HG03439 (cell line): ENCODE data around the gene MAPK7.
A peak's percentile ranks its signal among the peaks of the same experiment; 100 is the strongest.

ENCODE experiments used
- ATAC-seq: cut with Tn5 transposase; IDR thresholded peaks from one replicate; pipeline ENCODE4 v1.9.1; 2021; ENCODE audit warnings: mild to moderate bottlenecking, moderate library complexity; ENCODE audit not compliant: unreplicated experiment

MAPK7 gene

DNA sequence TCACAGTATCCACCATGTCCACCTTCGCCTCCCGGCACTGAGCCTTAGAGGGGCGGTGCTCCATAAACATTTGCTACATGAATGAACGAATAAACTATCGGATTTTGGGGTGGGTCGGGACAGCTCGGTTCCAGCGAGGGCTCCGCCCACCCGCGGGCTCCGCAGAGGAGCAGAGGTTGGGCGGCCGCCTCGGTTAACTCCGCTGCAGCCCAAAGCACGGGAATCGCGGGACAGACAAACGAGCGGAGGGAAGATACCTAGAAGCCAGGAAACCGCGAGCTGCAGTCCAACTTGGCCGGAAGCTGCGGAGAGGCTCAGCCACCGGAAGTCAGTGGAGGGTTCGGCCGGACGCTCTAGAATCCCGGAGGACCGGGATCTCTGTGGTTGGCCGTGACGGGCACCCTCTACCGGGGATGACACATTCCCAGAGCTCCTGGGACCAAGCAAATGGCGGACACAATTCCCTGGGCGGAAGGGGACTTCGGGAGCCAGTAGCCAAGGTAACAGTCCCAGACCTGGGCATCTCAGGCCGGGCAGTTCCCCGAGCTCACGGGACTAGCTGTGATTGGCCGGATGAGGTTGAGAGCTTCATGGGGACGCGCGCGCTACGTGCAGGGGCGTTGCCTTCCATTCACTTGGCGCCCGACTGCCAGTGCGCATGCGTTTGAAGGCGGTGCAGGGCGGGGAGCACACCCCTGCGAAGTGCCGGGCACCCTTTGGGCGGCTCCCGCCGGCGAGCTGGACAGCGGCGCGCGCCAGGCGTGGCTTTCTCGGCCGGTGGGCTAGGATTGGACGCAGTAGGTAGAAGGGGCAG lies 489 bp upstream of the MAPK7 start:
- peak; percentile 92 for ATAC-seq

DNA sequence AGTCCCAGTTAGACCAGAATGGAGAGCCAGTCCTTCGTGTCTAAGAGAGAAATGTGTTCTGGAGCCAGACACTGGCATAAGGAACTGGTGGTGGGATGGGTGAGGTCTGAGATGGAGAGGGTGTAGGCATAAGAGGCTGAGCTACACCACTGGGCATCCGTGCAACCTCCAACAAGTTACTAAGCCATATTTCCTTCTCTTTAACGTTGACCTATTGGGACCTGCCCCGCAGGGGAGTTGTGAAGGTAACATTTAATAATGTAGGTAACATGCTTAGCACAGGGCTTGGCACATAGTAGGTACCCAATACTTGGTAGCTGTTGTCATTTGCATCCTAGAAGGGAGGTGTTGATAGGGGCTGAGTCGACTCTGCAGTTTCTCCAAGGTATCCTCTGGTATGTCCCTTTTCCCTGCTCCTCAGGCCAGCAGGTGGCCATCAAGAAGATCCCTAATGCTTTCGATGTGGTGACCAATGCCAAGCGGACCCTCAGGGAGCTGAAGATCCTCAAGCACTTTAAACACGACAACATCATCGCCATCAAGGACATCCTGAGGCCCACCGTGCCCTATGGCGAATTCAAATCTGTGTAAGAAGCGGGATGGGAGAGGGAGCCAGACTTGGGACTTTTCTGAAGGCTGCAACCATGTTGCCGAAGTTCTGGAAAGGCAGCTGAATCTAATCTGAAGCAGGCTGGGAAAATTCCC lies 1.2 kb downstream of the MAPK7 start:
- no peak for ATAC-seq

DNA sequence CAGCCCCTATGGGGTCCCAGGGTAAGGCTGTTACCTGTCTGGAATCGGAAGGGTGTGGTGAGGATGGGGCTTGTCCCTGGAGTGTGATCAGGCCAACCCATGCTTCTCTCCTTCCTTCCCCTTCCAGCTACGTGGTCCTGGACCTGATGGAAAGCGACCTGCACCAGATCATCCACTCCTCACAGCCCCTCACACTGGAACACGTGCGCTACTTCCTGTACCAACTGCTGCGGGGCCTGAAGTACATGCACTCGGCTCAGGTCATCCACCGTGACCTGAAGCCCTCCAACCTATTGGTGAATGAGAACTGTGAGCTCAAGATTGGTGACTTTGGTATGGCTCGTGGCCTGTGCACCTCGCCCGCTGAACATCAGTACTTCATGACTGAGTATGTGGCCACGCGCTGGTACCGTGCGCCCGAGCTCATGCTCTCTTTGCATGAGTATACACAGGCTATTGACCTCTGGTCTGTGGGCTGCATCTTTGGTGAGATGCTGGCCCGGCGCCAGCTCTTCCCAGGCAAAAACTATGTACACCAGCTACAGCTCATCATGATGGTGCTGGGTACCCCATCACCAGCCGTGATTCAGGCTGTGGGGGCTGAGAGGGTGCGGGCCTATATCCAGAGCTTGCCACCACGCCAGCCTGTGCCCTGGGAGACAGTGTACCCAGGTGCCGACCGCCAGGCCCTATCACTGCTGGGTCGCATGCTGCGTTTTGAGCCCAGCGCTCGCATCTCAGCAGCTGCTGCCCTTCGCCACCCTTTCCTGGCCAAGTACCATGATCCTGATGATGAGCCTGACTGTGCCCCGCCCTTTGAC lies 2.4 kb downstream of the MAPK7 start:
- ATAC-seq = no peak

DNA sequence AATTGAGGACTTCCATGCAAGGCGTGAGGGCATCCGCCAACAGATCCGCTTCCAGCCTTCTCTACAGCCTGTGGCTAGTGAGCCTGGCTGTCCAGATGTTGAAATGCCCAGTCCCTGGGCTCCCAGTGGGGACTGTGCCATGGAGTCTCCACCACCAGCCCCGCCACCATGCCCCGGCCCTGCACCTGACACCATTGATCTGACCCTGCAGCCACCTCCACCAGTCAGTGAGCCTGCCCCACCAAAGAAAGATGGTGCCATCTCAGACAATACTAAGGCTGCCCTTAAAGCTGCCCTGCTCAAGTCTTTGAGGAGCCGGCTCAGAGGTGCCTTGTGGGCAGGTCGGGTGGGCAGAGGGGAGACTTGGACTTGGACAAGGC lies 3.1 kb downstream of the MAPK7 start:
- no peak for ATAC-seq

DNA sequence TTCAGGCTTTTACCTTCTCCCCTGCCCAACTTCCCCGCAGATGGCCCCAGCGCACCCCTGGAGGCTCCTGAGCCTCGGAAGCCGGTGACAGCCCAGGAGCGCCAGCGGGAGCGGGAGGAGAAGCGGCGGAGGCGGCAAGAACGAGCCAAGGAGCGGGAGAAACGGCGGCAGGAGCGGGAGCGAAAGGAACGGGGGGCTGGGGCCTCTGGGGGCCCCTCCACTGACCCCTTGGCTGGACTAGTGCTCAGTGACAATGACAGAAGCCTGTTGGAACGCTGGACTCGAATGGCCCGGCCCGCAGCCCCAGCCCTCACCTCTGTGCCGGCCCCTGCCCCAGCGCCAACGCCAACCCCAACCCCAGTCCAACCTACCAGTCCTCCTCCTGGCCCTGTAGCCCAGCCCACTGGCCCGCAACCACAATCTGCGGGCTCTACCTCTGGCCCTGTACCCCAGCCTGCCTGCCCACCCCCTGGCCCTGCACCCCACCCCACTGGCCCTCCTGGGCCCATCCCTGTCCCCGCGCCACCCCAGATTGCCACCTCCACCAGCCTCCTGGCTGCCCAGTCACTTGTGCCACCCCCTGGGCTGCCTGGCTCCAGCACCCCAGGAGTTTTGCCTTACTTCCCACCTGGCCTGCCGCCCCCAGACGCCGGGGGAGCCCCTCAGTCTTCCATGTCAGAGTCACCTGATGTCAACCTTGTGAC lies 3.6 kb downstream of the MAPK7 start:
- no peak for ATAC-seq

DNA sequence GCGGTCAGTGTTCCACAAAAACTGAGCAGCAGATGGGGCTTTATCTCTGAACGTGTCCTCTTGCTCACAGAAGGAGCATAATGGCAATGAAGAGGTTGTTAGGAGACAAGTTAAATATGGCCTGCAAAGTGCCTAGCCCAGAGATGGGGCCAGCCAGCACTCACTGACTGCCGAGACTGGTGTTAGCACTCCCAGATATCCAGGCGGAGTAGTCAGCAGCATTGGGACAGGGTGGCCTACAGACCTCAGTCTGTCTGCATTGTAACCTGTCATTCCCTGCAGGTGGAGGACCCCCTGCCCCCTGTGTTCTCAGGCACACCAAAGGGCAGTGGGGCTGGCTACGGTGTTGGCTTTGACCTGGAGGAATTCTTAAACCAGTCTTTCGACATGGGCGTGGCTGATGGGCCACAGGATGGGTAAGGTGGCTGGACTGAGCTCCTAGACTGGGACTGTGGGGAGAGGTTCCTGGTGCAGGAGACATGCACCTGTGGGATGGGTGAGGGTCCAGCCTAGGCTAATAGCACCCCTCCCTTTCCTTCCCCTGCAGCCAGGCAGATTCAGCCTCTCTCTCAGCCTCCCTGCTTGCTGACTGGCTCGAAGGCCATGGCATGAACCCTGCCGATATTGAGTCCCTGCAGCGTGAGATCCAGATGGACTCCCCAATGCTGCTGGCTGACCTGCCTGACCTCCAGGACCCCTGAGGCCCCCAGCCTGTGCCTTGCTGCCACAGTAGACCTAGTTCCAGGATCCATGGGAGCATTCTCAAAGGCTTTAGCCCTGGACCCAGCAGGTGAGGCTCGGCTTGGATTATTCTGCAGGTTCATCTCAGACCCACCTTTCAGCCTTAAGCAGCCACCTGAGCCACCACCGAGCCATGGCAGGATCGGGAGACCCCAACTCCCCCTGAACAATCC lies 4.5 kb downstream of the MAPK7 start:
- no peak for ATAC-seq

DNA sequence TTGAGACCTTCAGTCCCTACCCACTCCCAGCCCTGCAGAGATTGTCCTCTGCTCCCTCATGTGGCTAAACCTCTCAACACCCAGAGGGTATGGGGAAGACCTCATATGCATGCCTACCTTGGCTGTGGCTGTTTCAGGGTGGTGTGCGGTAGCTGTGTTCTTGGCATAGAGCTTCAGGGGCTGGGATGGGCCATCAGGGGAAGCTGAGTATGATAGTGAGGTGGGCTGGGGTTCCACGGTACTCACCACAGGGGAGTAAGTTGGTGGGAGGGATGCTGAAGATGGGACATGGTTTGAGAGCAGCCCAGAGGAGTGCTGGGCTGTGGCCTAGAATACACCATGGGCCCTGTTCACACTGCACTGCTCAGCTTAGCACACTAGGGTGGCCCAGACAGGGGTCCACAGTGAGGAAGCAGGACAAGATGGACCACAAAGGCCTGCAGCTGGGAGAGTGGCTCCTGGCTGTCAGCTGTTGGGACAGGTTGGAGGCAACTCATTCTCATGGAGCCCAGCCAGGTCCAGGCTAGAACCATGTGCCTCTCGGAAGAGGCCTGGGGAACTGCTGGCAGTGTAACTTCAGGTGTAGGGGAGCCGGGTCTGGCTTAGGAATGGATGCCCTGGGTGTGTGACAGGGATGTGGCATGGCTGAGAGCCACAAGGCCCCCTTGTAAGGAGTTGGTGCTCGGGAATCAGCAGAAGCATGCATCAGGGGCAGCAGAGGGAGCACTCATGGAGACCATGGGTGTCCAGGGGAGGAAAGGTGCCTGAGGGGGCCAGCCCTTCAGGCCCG lies 5.6 kb downstream of the MAPK7 start:
- ATAC-seq = no peak

DNA sequence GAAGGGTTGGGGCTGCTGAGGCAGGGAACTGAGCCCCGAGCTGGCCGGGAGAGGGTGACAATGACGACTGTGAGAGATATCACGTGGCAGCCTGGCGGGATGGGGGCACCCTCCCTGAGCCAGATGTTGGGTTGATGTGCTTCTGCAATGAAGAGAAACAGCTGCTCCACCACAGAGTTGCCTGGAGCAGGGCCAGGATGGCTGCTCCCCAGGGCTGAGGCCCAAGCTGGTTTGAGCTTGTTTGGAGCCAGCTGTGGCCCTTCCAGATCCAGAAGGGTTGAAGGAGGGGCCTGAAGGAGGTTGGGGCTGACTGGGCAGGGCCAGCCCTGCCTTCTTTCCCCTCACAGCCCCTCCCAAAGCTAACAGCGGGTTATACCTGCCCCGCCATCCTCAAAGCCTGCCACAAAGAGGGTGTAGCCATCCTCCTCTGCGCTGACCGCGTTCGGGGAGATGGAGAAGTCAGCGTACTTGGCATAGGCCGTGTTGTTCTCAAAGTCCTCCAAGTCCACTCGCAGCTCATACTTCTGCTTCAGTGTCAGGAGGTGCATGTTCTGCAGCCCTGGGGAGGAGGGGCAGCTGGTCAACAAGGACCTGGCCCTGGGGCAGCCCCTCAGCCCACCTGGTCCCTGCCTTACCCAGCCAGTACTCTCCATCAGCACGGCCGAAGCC lies 6.6 kb downstream of the MAPK7 start:
- no peak for ATAC-seq

DNA sequence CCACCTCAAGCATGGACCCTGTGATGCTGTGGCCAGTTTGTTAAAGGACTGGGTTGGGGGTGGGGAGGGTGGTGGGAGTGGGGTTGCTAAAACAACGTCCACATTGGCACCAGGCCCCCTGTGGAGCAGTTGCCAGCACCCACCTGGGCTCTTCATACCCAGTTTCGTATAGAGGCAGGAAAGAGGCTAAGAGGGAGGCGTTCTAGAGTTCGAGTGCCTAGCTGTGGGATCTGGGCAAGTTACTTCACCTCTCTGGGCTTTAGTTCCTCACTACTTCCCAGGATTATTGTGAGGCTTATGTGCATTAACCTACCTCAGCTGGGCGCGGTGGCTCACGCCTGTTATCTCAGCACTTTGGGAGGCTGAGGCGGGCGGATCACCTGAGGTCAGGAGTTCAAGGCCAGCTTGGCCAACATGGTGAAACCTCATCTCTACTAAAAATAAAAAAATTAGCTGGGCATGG lies 7.3 kb downstream of the MAPK7 start:
- ATAC-seq = no peak

DNA sequence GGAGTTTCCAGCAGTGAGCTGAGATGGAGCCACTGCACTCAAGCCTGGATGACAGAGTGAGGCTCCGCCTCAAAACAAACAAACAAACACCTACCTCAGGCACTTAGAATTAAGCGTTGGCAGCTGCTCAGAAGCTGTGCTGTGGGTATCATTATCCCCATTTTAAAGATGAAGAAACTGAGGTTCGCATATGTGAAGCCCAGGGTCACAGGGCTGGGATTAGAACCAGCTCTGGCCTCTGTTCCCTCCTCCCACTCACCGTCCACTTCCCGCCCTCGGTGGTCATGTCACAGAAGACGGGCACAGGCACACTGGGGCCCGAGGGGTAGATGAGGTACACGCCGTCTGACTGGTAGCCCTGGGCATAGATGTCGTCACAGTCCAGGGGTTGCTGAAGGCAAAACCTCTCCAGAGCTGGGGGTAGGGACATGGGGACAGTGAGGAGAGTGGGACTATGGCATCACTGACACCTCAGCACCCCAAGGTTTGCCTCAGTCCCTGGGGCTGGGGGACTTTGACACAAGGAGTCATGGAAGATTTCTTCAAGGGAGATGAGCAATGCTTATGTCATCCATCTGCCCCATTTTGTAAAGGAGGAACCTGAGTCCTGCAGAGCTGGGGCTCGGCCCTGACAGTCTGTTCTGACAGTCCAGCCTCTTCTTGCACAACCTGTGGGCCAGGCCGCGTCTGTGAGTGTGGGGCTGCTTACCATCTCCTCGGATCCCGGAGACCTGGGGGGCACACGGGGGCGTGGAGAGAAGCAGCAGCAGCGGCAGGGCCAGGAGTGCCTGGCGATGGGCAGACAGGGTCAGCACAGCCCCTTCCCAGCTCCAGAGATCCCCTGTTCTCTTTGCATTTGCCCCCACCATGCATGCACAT lies 8.0 kb downstream of the MAPK7 start:
- no peak for ATAC-seq

DNA sequence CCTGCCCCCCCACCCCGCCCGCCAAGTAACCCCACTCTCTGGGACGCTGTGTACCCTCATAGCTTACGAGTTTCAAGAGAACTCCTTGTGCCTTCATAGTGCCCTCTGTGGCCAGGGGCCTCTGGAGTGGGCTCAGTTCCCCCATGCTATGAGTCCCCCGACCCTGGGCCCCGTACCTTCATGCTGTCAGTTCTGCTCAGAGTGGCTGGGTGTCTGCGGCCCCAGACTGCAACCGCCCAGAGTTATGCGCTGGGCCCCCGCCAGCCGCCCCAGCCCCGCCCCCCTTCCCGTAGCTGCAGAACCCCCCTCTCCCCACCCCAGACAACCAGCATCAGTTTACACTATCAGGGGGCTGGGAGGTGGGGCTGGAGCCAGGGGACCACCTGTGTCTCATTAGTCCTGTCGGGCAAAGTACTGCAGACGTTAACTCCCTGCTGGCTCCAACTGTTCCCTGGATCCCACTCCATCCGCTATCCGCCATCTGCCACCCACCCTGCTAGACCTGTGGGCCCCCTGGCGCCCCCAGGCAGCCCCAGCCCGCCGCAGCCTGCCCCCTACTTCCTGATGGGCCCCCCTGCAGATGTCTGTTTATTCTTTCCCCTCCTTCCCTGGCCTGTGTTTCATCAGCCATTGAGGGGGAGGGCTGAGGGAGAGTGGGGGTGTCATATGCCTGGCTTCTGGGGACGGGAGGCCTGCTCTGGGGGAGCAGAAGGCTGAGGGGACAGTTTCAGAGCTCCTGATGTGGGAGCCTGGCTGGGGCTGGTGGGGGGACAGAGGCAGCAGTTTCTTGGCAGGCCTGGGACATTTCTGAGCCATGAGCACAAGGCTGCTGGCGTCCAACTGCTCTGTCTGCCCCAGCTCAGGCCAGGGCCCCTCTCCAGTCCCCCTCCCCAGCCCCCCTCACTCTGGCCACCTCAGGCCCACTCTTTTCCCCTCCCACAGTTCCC lies 8.9 kb downstream of the MAPK7 start, which contains the start of gene MFAP4:
Gene MFAP4 (minus strand): TSS at position 217 of the 947 bp plus-strand sequence. CDS start 35 bp downstream, at position 182.
- no peak for ATAC-seq

DNA sequence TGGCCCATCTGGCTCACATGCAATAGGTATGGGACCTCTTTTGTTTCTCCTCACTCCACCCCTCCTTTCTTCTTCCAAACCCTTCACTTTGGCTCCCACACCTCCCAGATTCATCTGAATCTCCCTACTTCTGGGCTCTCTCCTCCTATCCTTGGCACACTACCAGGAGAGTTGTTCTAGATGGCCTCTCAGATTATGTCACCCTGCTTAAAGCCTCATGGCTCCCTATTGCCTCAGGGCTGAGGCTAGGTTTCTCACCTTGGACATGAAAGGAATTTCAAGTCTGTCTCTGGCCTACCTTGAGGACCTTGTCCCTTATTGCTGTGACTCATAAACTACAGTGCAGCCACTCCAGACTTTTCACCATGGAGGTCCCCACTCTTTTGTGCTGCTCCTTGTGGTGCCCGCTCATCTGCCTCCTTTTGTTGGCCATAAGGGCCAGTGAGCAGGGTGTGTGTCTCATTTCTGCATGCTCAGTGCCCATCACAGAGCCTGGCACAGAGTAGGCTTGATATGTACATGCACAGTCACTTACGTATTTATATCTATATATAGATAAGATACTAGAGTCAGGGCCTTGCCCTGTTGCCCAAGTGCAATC lies 9.7 kb downstream of the MAPK7 start:
- ATAC-seq = no peak

DNA sequence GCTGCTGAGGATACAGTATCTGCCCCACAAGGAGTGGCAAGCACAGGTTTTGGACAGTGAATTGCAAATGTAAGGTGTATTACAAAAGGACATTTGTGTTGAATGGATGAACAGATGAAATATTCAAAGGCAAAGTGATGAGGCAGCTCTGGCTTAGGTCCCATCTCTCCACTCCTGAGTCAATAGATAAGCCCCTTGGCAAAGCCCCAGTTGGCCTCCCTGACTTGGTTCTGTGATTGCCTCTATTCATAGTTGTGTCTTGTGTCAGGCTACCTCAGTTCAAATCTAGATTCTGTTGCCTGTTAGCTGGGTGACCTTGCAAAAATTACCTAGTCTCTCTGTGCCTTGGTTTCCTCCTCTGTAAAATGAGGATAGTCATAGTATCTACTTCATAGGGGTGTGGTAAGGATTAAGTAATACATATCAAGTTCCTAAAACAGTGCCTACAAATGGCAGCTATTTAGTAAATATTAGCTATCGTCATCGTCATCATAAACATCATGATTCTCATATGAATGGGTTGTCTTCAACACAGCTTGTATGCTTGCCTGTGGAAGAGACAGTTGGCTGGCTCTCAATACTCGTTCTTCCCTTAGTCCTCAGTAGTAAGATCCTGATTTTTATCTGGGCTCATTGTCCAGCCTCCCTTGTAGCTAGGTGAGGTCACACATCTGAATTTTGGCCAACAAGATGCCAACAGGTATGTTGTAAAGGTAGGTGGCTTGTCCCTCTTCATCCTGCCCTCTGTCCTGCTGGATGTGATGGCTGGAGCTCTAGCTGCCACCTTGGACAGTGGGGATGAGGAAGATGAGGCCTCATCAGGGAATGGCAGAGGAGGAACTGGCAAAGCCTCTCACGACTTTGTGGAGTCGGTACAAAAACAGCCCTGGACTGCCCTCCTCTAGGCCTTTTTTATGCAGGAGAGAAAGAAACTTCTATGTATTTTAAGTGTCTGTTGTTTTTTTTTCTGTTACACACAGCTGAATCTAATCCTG lies 10.8 kb downstream of the MAPK7 start:
- no peak for ATAC-seq

DNA sequence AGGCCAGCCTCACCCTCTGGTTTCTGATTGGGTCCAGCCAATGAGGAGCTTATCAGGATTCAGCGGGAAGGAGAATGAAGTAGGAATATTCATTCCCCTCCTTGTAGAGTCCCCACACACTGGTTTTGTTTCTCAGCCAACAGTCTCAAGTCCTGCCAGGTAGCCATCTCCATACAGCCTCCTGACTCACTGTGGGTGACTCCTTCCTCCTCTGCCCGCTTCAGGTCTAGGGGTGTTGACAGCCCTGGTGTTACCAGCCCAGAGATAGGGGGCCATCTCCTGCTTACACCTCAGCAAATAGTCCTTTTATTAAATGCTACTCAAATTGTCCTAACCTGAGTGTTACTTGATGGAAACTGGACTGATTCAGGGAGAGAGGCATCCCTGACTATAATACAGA lies 12.7 kb downstream of the MAPK7 start:
- no peak for ATAC-seq

DNA sequence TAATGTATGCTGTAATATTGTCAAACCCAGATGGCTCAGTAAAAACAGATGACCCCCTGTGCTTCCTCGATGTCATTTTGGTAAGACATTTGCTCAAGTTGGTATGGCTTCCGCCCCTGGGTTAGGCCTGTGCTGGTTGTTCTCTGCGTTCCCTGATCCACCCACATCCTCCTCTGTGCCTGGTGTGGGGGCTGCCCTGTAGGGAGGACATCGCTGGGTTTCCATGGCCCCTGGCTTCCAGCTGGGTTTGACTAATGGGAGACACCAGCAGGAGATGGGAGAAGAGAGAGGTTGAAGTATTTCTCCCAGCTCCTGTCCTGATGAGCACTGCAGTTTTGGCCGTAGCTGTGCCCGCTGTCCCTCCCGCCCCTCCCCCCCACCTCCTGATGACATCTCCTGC lies 13.1 kb downstream of the MAPK7 start:
- ATAC-seq = no peak
